ENCODE data around the gene PARD3. TPM values are rescaled to one million over a fixed set of nuclear protein-coding genes. Genes with fewer than 3 reads are reported as not detected.

The PARD3 gene
- total RNA-seq, 1 donor from 2014 or later: 1.7 TPM

DNA sequence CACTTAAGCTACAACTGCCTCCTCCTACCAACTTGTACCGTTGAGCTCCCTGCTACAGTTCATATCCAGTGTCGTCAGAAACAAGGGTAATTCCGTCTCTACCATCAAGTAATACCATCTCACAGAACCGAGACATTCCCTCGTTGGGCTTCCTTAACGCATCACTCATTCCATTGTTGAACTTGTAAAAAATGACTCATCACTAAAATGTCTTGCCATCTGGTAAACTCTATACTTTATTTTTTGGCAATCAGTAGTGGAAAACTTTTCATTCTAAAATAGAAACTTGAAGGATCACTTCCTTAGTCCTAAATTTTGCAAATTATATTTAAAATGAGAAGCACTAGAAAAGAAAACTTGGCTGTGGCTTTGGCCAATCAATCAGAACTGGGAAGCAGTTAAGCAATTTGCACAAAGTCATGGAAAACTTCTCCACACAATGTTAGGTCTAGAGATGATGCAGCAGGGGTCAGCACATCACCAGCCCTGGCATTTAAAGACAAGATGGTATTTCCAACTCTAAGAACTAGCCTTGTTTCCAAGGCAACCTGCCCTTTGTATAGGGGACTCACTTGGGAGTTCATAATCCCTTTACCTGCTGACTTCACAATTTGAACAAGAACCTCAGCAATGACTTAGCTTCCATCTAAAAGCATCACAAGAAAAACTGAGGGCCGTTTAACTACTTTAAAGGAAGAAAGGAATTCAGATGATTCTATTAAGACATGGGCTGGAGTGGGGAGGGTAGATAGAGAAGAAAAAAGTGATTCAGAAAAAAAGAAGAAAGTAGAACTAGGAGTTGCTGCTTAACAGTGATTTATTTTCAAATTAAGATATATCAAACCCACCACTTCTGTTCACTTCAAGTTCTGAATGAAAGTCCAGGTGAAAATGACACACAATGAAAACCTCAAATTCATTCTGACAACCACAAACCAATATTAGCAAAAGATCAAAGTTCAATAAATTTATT is 288.1 kb downstream of the PARD3 start:
- Mint-ChIP-seq H3K36me3 (ENCODE audit: low read depth) (no peaks in the 10 kb centered on the region), H3K4me1 (ENCODE audit: low read depth) (peaks cover 6% of the 10 kb centered on the region)

DNA sequence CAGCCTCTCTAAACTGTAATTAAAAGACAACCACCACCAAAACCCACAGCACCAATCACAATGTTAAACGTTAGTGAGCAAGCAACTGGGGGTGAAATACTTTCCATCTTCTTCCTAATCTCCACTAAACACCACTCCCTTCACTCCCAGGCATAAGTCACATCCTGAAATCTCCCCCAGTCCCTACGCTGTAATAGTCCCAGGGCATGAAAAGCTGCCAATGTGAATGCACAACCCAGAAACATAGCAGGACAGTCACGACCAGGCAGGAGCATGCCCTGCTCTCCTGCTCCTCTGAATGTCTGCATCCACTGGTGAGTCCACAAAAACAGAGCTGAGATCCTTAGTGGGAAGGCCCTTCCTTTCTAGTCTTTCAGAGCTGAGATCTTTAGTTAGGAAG is 288.9 kb downstream of the PARD3 start:
- Mint-ChIP-seq H3K36me3 (ENCODE audit: low read depth) (no peaks in the 10 kb centered on the region), H3K9me3 (no peaks in the 10 kb centered on the region), H3K27ac (no peak overlapping the region), H3K4me1 (ENCODE audit: low read depth) (peaks cover 6% of the 10 kb centered on the region), H3K4me3 (no peak overlapping the region), H3K27me3 (ENCODE audit: insufficient read depth) (peaks cover 4% of the 10 kb centered on the region)
- intact Hi-C loops (cut with micrococcal nuclease): no loop called here
- no peak for DNase-seq (ENCODE audit: low spot score)

More for the DNA sequence above, 288.1 kb downstream of the PARD3 start:
- Mint-ChIP-seq H3K27ac (no peak overlapping the region), H3K27me3 (ENCODE audit: insufficient read depth) (peaks cover 2% of the 10 kb centered on the region), H3K4me3 (no peak overlapping the region), H3K9me3 (no peaks in the 10 kb centered on the region)
- intact Hi-C loops (cut with micrococcal nuclease): no loop called here
- DNase-seq (ENCODE audit: low spot score): no peak

DNA sequence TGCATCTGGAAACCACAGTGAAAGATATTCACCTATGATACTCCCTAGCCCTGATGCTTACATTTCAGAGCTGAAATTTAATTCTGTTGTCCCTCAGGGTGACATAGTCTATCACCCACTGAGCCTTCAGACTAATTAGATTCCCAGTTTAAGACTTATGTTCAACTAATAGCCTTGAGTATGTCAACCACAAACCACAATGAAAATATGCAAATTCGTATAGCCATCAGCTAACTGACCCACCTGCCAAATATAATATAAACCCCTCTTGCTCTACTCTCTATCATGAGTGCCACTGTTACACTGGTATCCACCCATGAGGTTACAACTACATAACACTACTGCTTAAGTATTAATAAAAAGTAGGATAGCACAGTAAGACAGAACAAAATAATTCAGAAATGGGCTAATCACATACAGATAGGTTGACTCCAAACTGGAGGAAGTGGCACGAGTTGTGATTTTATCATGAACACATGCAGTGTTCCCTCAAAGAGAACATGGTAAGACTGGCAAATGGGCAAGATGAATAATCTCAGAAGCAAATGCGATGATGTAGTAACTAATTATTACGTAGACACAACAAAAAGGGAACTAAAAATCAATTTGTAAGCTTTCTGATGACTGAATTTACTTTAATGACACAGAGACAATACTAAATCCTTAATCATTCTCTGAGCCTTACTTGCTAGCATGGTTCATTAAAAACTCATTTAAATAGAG is 290.6 kb downstream of the PARD3 start:
- H3K27me3 Mint-ChIP-seq (ENCODE audit: insufficient read depth): peaks cover 4% of the 10 kb centered on the region
- H3K27ac Mint-ChIP-seq: no peak overlapping the region
- DNase-seq (ENCODE audit: low spot score): no peak
- H3K4me3 Mint-ChIP-seq: no peak overlapping the region
- H3K4me1 Mint-ChIP-seq (ENCODE audit: low read depth): peaks cover 6% of the 10 kb centered on the region
- intact Hi-C loops (cut with micrococcal nuclease): no loop called here
- H3K36me3 Mint-ChIP-seq (ENCODE audit: low read depth): no peaks in the 10 kb centered on the region
- H3K9me3 Mint-ChIP-seq: no peaks in the 10 kb centered on the region

DNA sequence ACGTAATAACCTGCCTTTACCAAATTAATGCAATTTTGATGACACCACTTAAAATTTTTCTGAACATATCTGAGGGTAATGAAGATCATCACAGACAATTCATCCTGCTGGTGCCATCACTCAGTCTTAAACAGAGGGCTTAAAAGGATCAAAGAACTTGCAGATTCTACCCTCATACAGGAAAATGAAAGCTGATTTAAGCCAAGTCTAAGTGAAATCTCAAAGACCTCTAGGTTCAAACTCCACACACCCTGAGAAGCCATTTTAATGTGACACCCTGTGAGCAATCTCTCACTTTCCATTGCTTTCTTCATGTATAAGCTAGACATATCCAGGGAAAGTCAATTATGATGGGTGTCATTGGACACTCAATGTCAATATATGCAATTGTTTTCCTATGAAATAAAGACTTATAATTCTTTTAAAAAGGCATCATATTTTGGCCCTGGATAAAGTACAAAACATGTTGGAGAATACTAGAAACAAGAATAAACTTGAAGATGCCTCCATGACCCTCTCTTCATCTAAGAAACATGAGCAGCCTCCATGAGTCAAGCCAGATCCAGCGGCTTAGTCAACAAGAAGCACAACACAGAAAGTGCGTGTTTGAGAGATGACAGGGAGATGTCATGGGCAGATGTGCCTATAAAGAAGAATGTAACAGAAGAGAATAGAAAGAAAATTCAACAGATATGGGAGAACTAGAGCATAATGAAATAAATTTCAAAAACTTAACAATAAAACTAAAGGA is 291.9 kb downstream of the PARD3 start:
- Mint-ChIP-seq H3K4me1 (ENCODE audit: low read depth) (peaks cover 6% of the 10 kb centered on the region), H3K36me3 (ENCODE audit: low read depth) (no peaks in the 10 kb centered on the region), H3K27ac (no peak overlapping the region), H3K27me3 (ENCODE audit: insufficient read depth) (peaks cover 4% of the 10 kb centered on the region), H3K4me3 (no peak overlapping the region), H3K9me3 (no peaks in the 10 kb centered on the region)
- no peak for DNase-seq (ENCODE audit: low spot score)
- intact Hi-C loops (cut with micrococcal nuclease): no loop called here

- peaks cover 6% of the 10 kb centered on the region for H3K4me1 Mint-ChIP-seq (ENCODE audit: low read depth)
- H3K36me3 Mint-ChIP-seq (ENCODE audit: low read depth): no peaks in the 10 kb centered on the region
- intact Hi-C loops (cut with micrococcal nuclease): loop anchor here (1.0 kb wide), 1 partner anchor 115 kb away; no protein-coding TSS in a partner anchor
- H3K27me3 Mint-ChIP-seq (ENCODE audit: insufficient read depth): peaks cover 4% of the 10 kb centered on the region
- no peaks in the 10 kb centered on the region for H3K9me3 Mint-ChIP-seq
- H3K27ac Mint-ChIP-seq: no peak overlapping the region
- H3K4me3 Mint-ChIP-seq: no peak overlapping the region
- DNase-seq (ENCODE audit: low spot score): no peak
Observed at GRCh38 chr10:34522546-34522945, 292.6 kb downstream of the PARD3 start.

DNA sequence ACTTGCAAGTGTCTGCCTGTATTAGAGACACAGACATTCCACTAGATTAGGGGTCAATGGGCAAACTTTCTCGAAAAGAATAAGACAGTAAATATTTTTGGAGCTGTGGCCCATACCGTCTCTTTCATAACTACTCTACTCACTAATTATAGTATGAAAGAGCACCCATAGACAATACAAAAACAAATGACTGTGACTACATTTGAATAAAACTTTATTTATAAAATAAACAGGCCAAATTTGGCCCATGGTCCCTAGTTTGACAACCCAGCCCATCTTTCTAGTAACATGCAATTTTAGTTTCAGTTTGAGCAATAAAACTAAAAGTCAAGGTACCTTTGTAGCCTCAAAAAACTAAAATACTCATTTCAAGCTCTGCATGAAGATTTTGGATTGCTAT is 294.6 kb downstream of the PARD3 start:
- H3K4me1 Mint-ChIP-seq (ENCODE audit: low read depth): peaks cover 6% of the 10 kb centered on the region
- no peak for DNase-seq (ENCODE audit: low spot score)
- H3K4me3 Mint-ChIP-seq: no peak overlapping the region
- no peaks in the 10 kb centered on the region for H3K9me3 Mint-ChIP-seq
- no peak overlapping the region for H3K27ac Mint-ChIP-seq
- peaks cover 4% of the 10 kb centered on the region for H3K27me3 Mint-ChIP-seq (ENCODE audit: insufficient read depth)
- intact Hi-C loops (cut with micrococcal nuclease): no loop called here
- H3K36me3 Mint-ChIP-seq (ENCODE audit: low read depth): no peaks in the 10 kb centered on the region

- intact Hi-C loops (cut with micrococcal nuclease): no loop called here
- Mint-ChIP-seq H3K27ac (no peak overlapping the region), H3K4me1 (ENCODE audit: low read depth) (peaks cover 6% of the 10 kb centered on the region), H3K36me3 (ENCODE audit: low read depth) (no peaks in the 10 kb centered on the region), H3K4me3 (no peak overlapping the region), H3K9me3 (no peaks in the 10 kb centered on the region), H3K27me3 (ENCODE audit: insufficient read depth) (peaks cover 4% of the 10 kb centered on the region)
- DNase-seq (ENCODE audit: low spot score): no peak
Observed at GRCh38 chr10:34520084-34520483, 295.0 kb downstream of the PARD3 start.

- intact Hi-C loops (cut with micrococcal nuclease): no loop called here
- H3K4me1 Mint-ChIP-seq (ENCODE audit: low read depth): no peaks in the 10 kb centered on the region
- no peak for DNase-seq (ENCODE audit: low spot score)
Observed at GRCh38 chr10:34514290-34514689, 300.8 kb downstream of the PARD3 start.

DNA sequence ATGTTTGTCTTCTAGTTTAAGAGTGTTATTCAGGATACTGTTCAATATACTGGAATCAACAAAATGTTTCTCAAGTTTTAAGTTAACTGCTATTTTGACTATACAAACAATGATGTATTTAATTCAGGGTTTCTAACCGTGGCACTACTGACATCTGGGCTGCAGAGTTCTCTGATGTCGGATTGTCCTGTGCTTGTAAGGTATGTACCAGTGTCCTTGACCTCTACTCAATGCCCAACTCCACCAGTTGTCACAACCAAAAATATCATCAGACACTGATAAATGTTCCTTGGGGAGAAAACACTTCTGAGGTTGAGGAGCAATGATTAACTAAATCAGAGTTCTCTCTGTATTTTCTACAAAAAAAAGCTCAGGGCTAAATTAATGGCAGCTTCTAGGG is 301.5 kb downstream of the PARD3 start:
- H3K4me1 Mint-ChIP-seq (ENCODE audit: low read depth): no peaks in the 10 kb centered on the region
- no peak overlapping the region for H3K27ac Mint-ChIP-seq
- H3K4me3 Mint-ChIP-seq: no peak overlapping the region
- intact Hi-C loops (cut with micrococcal nuclease): no loop called here
- no peaks in the 10 kb centered on the region for H3K27me3 Mint-ChIP-seq (ENCODE audit: insufficient read depth)
- no peak for DNase-seq (ENCODE audit: low spot score)
- no peaks in the 10 kb centered on the region for H3K9me3 Mint-ChIP-seq
- no peaks in the 10 kb centered on the region for H3K36me3 Mint-ChIP-seq (ENCODE audit: low read depth)

More at GRCh38 chr10:34514290-34514689, 300.8 kb downstream of the PARD3 start:
- H3K27ac Mint-ChIP-seq: no peak overlapping the region
- H3K27me3 Mint-ChIP-seq (ENCODE audit: insufficient read depth): no peaks in the 10 kb centered on the region
- no peaks in the 10 kb centered on the region for H3K9me3 Mint-ChIP-seq
- H3K4me3 Mint-ChIP-seq: no peak overlapping the region
- no peaks in the 10 kb centered on the region for H3K36me3 Mint-ChIP-seq (ENCODE audit: low read depth)

DNA sequence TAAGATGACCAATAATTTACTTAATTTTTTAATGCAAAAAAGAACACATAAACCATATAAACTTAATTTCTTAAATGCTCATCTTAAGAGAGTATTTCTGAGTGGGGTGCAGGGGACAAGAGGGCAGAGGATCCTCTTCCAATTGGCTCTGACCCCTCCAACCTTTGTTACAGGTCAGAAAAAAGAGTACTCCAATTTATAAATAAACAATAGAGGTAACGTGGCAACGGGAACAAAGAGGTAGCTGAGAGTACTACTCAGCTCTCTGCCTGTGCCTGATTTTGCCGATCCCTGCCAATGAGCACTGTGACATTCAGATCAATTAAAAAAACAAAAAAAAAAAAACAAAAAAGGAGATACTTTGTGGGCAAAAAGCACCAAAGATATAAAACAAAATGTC is 307.9 kb downstream of the PARD3 start:
- Mint-ChIP-seq H3K27ac (no peak overlapping the region), H3K36me3 (ENCODE audit: low read depth) (no peaks in the 10 kb centered on the region), H3K9me3 (no peaks in the 10 kb centered on the region), H3K4me3 (no peak overlapping the region), H3K27me3 (ENCODE audit: insufficient read depth) (no peaks in the 10 kb centered on the region), H3K4me1 (ENCODE audit: low read depth) (no peaks in the 10 kb centered on the region)
- intact Hi-C loops (cut with micrococcal nuclease): no loop called here
- no peak for DNase-seq (ENCODE audit: low spot score)

DNA sequence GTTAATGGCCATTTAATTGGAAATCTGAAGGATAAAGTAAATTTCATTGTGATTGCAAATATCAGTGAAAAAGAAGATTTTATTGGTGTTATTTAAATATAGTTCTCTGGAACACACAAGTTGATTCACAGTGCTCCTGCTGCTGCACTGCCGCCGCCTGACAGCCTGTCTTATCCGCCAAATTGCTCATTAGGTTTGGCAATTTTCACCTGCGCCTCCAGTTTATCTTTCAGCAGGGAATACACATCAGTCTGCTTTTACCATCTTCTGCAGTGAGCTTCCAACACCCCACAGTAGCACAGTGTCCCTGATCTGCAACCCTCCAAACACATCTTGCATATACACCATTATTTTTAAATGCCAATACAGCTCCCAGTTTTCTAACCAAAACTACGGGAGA is 308.3 kb downstream of the PARD3 start:
- H3K27ac Mint-ChIP-seq: no peak overlapping the region
- intact Hi-C loops (cut with micrococcal nuclease): no loop called here

DNA sequence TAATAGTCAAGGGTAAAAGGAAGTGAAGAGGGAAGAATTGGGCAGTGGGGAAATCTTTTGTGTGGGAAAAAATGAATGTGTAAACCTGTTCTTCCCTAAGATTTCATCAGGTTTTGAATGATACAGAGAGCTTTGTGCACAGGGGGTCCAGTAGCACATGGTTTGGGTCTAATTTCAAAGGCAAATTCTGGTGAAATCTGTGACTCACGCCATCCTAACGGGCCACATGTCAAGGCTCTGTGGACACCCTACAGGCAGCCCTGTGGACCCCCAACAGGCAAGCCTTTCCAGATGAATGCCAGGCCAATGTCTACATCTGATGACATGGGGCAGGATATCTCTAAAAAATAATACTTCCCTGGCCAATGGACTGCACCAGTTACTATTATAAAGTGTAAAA is 309.8 kb downstream of the PARD3 start:
- DNase-seq (ENCODE audit: low spot score): no peak
- Mint-ChIP-seq H3K27me3 (ENCODE audit: insufficient read depth) (no peaks in the 10 kb centered on the region), H3K36me3 (ENCODE audit: low read depth) (no peaks in the 10 kb centered on the region), H3K4me1 (ENCODE audit: low read depth) (no peaks in the 10 kb centered on the region), H3K27ac (no peak overlapping the region), H3K9me3 (no peaks in the 10 kb centered on the region), H3K4me3 (no peak overlapping the region)
- intact Hi-C loops (cut with micrococcal nuclease): no loop called here

More for the DNA sequence above, 308.3 kb downstream of the PARD3 start:
- Mint-ChIP-seq H3K36me3 (ENCODE audit: low read depth) (no peaks in the 10 kb centered on the region), H3K4me3 (no peak overlapping the region), H3K4me1 (ENCODE audit: low read depth) (no peaks in the 10 kb centered on the region), H3K9me3 (no peaks in the 10 kb centered on the region), H3K27me3 (ENCODE audit: insufficient read depth) (no peaks in the 10 kb centered on the region)
- no peak for DNase-seq (ENCODE audit: low spot score)

Data from activated T-helper 1 cell treated with anti-CD3 and anti-CD28 coated beads, Interleukin-12 subunit alpha, Interleukin-12 subunit beta, Interleukin-2, Interleukin-4 antibody, amounts not matched to agents 30 ng/mL and 10 ng/mL and 1 ng/mL, durations not matched to agents 14 hours and 24 hours and 36 hours (primary cell).